HL-60 (cell line): ENCODE data around the gene HAO2.

Experiments
- DNase-seq, 2 experiments: peaks; one replicate each; pipeline ENCODE4 v3.0.0-alpha.2; 2010 to 2020; ENCODE audit warnings: low read depth in 1 of 2, low spot score in 1 of 2
- H3K27ac ChIP-seq: fragments of 250-450 bp; sonication (Bioruptor Pico); replicated peaks from 2 replicates; pipeline ENCODE4 v1.5.1; 2020; ENCODE audit warnings: mild to moderate bottlenecking, moderate library complexity
- H3K27me3 ChIP-seq: fragments of 250-450 bp; sonication (Bioruptor Pico); 2 replicates; pipeline ENCODE4 v1.5.1; 2021; ENCODE audit warnings: mild to moderate bottlenecking, moderate library complexity; ENCODE audit not compliant: insufficient read depth, poor library complexity, severe bottlenecking
- H3K4me3 ChIP-seq: replicated peaks from 2 replicates; pipeline ENCODE4 v1.5.1; 2011; ENCODE audit warnings: mild to moderate bottlenecking, control low read depth, low read length; ENCODE audit not compliant: insufficient read depth
- CTCF ChIP-seq: IDR thresholded peaks from one replicate; pipeline ENCODE4 v1.5.1; 2011; ENCODE audit warnings: low read length, control low read depth, inconsistent platforms; ENCODE audit not compliant: insufficient read depth
- GABPA ChIP-seq: IDR thresholded peaks from 2 replicates; pipeline ENCODE4 v1.6.1; 2012; ENCODE audit warnings: low read depth
- POLR2AphosphoS5 ChIP-seq: IDR thresholded peaks from 2 replicates; pipeline ENCODE4 v1.6.1; 2012; ENCODE audit warnings: low read depth
- REST ChIP-seq: IDR thresholded peaks from 2 replicates; pipeline ENCODE4 v1.6.1; 2012; ENCODE audit warnings: low read depth; ENCODE audit not compliant: insufficient replicate concordance
- SPI1 ChIP-seq: IDR thresholded peaks from 2 replicates; pipeline ENCODE4 v1.6.1; 2012; ENCODE audit warnings: low read depth, mild to moderate bottlenecking, borderline replicate concordance

HAO2 gene

GRCh38 chr1:119428991-119429390 is 60.4 kb downstream of the HAO2 start:
- Histone ChIP-seq H3K4me3 (no peak overlapping the region), H3K27me3 (no peaks in the 10 kb centered on the region), H3K27ac (no peak overlapping the region)
- no peak for TF ChIP-seq POLR2AphosphoS5
- TF ChIP-seq CTCF: no peak
- no peak for TF ChIP-seq SPI1
- TF ChIP-seq GABPA: no peak
- TF ChIP-seq REST: no peak
- no peak for DNase-seq

GRCh38 chr1:119429687-119430086 is 61.1 kb downstream of the HAO2 start:
- no peak for DNase-seq
- no peak overlapping the region for H3K27ac ChIP-seq
- H3K4me3 ChIP-seq: no peak overlapping the region
- H3K27me3 ChIP-seq: no peaks in the 10 kb centered on the region
- TF ChIP-seq CTCF: no peak
- TF ChIP-seq SPI1: no peak
- no peak for TF ChIP-seq GABPA
- TF ChIP-seq REST: no peak
- TF ChIP-seq POLR2AphosphoS5: no peak

- H3K4me3 ChIP-seq: no peak overlapping the region
- H3K27ac ChIP-seq: no peak overlapping the region
- TF ChIP-seq REST: no peak
- no peak for TF ChIP-seq GABPA
- TF ChIP-seq POLR2AphosphoS5: no peak
- no peak for TF ChIP-seq CTCF
- no peak for TF ChIP-seq SPI1
- no peaks in the 10 kb centered on the region for H3K27me3 ChIP-seq
- DNase-seq: no peak
Observed at GRCh38 chr1:119430486-119430885, 61.9 kb downstream of the HAO2 start.
